ENCODE measurements around the gene HMOX1.

Gene HMOX1

GRCh38 chr22:35409783-35410662, 29.1 kb downstream of the HMOX1 start:
- DNase-seq: no peak

GRCh38 chr22:35410663-35411034, 29.8 kb downstream of the HMOX1 start:
- DNase-seq: no peak

GRCh38 chr22:35411102-35411501, 30.2 kb downstream of the HMOX1 start:
- DNase-seq: no peak

- DNase-seq: no peak
These were observed 32.7 kb downstream of the HMOX1 start for GRCh38 chr22:35413624-35414023.

- no peak for DNase-seq
These were observed 36.7 kb downstream of the HMOX1 start for GRCh38 chr22:35417606-35418005.

- DNase-seq: no peak
These were observed 37.2 kb downstream of the HMOX1 start for GRCh38 chr22:35418088-35418487.

- DNase-seq: no peak
These were observed 37.8 kb downstream of the HMOX1 start for GRCh38 chr22:35418731-35419130.

- no peak for DNase-seq
These were observed 38.9 kb downstream of the HMOX1 start for GRCh38 chr22:35419756-35420155.

GRCh38 chr22:35421121-35421520, 40.2 kb downstream of the HMOX1 start:
- no peak for DNase-seq

- DNase-seq: no peak
These were observed 41.2 kb downstream of the HMOX1 start for GRCh38 chr22:35422145-35422544.

GRCh38 chr22:35422936-35423335, 42.0 kb downstream of the HMOX1 start:
- no peak for DNase-seq

GRCh38 chr22:35424081-35424480, 43.2 kb downstream of the HMOX1 start:
- no peak for DNase-seq

GRCh38 chr22:35424761-35425160, 43.9 kb downstream of the HMOX1 start:
- DNase-seq: no peak

GRCh38 chr22:35425546-35425945, 44.6 kb downstream of the HMOX1 start:
- no peak for DNase-seq

GRCh38 chr22:35425971-35426800, 45.3 kb downstream of the HMOX1 start:
- DNase-seq: no peak

- no peak for DNase-seq
These were observed 45.9 kb downstream of the HMOX1 start for GRCh38 chr22:35426801-35427140.

- DNase-seq: peak; percentile 58
These were observed 50.0 kb downstream of the HMOX1 start for GRCh38 chr22:35430897-35431322.

- DNase-seq: no peak
These were observed 50.8 kb downstream of the HMOX1 start for GRCh38 chr22:35431483-35432227.

- DNase-seq: no peak
These were observed 51.5 kb downstream of the HMOX1 start for GRCh38 chr22:35432228-35432905.

GRCh38 chr22:35434061-35434710, 53.3 kb downstream of the HMOX1 start:
- DNase-seq: no peak

- DNase-seq: no peak
These were observed 54.4 kb downstream of the HMOX1 start for GRCh38 chr22:35435201-35435740.

GRCh38 chr22:35436421-35436820, 55.5 kb downstream of the HMOX1 start:
- no peak for DNase-seq

All from activated T-cell treated with anti-CD3 and anti-CD28 coated beads for 4 hours (primary cell).